ENCODE data around the gene AUTS2.

The AUTS2 gene

DNA sequence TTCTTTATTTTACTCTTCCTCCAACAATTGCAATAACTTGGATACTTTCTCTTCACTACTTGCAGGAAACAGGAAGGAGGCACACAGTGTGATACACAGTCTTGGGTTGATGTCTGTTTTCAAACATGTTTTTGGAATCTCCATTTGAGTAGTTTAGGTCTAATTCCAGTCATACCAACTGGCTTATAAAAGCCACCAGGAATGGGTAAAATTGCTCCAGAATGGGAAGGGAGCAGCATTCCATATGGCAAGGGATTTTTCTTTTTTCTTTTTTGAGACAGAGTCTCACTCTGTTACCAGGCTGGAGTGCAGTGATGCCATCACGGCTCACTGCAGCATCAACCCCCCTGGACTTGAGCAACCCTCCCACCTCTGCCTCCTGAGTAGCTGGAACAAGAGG, 988.5 kb downstream of the AUTS2 start:
- Histone ChIP-seq H3K9me2 (ENCODE audit: low read depth, low read length) (no peaks in the 10 kb centered on the region), H3K9me3 (ENCODE audit: low read length) (no peaks in the 10 kb centered on the region), H3K9ac (ENCODE audit: low read length) (no peak overlapping the region), H3K36me3 (ENCODE audit: insufficient read depth, low read length) (no peaks in the 10 kb centered on the region), H3K27ac (ENCODE audit: low read depth, low read length, poor library complexity, severe bottlenecking) (no peak overlapping the region), H3F3A (ENCODE audit: insufficient read depth, low read length) (no peaks in the 10 kb centered on the region), H3K4me1 (ENCODE audit: insufficient read depth, low read length, severe bottlenecking) (no peaks in the 10 kb centered on the region), H2AFZ (ENCODE audit: low read length) (no peak overlapping the region), H3K4me3 (ENCODE audit: low read depth, low read length, poor library complexity, severe bottlenecking) (no peak overlapping the region), H3K79me2 (ENCODE audit: insufficient read depth, low read length) (no peaks in the 10 kb centered on the region), H3K4me2 (ENCODE audit: low read length) (no peak overlapping the region), H3K27me3 (ENCODE audit: insufficient read depth, low read length) (no peaks in the 10 kb centered on the region), H4K20me1 (ENCODE audit: insufficient read depth, low read length) (no peaks in the 10 kb centered on the region)
- no peak for TF ChIP-seq EZH2 (IDR thresholded peaks at IDR 0.05; ENCODE audit: borderline replicate concordance, low read length)
- TF ChIP-seq, protein P1, sequence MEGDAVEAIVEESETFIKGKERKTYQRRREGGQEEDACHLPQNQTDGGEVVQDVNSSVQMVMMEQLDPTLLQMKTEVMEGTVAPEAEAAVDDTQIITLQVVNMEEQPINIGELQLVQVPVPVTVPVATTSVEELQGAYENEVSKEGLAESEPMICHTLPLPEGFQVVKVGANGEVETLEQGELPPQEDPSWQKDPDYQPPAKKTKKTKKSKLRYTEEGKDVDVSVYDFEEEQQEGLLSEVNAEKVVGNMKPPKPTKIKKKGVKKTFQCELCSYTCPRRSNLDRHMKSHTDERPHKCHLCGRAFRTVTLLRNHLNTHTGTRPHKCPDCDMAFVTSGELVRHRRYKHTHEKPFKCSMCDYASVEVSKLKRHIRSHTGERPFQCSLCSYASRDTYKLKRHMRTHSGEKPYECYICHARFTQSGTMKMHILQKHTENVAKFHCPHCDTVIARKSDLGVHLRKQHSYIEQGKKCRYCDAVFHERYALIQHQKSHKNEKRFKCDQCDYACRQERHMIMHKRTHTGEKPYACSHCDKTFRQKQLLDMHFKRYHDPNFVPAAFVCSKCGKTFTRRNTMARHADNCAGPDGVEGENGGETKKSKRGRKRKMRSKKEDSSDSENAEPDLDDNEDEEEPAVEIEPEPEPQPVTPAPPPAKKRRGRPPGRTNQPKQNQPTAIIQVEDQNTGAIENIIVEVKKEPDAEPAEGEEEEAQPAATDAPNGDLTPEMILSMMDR (IDR thresholded peaks at IDR 0.05; ENCODE audit: low read length) = no peak

DNA sequence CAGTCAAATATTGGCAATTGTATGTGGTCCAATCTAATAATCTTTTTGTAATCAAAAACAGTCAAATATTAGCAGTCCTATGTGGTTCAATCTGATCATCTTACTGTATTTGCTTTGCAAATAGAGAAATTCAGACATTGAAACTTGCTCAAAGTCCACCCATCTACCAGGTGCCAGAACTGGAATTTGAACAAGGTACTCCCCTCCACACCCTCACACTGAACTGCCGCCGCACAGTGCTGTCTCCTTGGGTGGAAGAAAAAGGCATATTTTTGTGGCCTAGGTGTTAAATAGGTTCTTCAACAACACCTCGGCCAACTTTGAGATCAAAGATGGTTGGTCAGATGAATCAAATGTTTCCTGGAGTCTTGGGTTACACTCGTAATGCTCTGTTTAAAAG, 989.5 kb downstream of the AUTS2 start:
- no peaks in the 10 kb centered on the region for H3K9me3 ChIP-seq (ENCODE audit: low read length)
- H4K20me1 ChIP-seq (ENCODE audit: insufficient read depth, low read length) = no peaks in the 10 kb centered on the region
- no peaks in the 10 kb centered on the region for H3K4me1 ChIP-seq (ENCODE audit: insufficient read depth, low read length, severe bottlenecking)
- no peaks in the 10 kb centered on the region for H3K79me2 ChIP-seq (ENCODE audit: insufficient read depth, low read length)
- H3K36me3 ChIP-seq (ENCODE audit: insufficient read depth, low read length) = no peaks in the 10 kb centered on the region
- H3K9ac ChIP-seq (ENCODE audit: low read length) = no peak overlapping the region
- H3F3A ChIP-seq (ENCODE audit: insufficient read depth, low read length) = no peaks in the 10 kb centered on the region
- no peak overlapping the region for H2AFZ ChIP-seq (ENCODE audit: low read length)
- no peak for TF ChIP-seq EZH2 (IDR thresholded peaks at IDR 0.05; ENCODE audit: borderline replicate concordance, low read length)
- TF ChIP-seq, protein P1 (IDR thresholded peaks at IDR 0.05; ENCODE audit: low read length) = no peak
- no peak overlapping the region for H3K4me2 ChIP-seq (ENCODE audit: low read length)
- no peak overlapping the region for H3K27ac ChIP-seq (ENCODE audit: low read depth, low read length, poor library complexity, severe bottlenecking)
- H3K9me2 ChIP-seq (ENCODE audit: low read depth, low read length) = no peaks in the 10 kb centered on the region
- no peak overlapping the region for H3K4me3 ChIP-seq (ENCODE audit: low read depth, low read length, poor library complexity, severe bottlenecking)
- H3K27me3 ChIP-seq (ENCODE audit: insufficient read depth, low read length) = no peaks in the 10 kb centered on the region

GRCh38 chr7:70588191-70588921, 990.1 kb downstream of the AUTS2 start:
- Histone ChIP-seq H3K4me3 (ENCODE audit: low read depth, low read length, poor library complexity, severe bottlenecking) (no peak overlapping the region), H3K79me2 (ENCODE audit: insufficient read depth, low read length) (no peaks in the 10 kb centered on the region), H3K4me1 (ENCODE audit: insufficient read depth, low read length, severe bottlenecking) (no peaks in the 10 kb centered on the region), H3K9ac (ENCODE audit: low read length) (no peak overlapping the region), H4K20me1 (ENCODE audit: insufficient read depth, low read length) (no peaks in the 10 kb centered on the region), H3K4me2 (ENCODE audit: low read length) (no peak overlapping the region), H3K36me3 (ENCODE audit: insufficient read depth, low read length) (no peaks in the 10 kb centered on the region), H3F3A (ENCODE audit: insufficient read depth, low read length) (no peaks in the 10 kb centered on the region), H2AFZ (ENCODE audit: low read length) (no peak overlapping the region), H3K27me3 (ENCODE audit: insufficient read depth, low read length) (no peaks in the 10 kb centered on the region), H3K9me2 (ENCODE audit: low read depth, low read length) (no peaks in the 10 kb centered on the region), H3K9me3 (ENCODE audit: low read length) (no peaks in the 10 kb centered on the region), H3K27ac (ENCODE audit: low read depth, low read length, poor library complexity, severe bottlenecking) (no peak overlapping the region)
- TF ChIP-seq, protein P1 (IDR thresholded peaks at IDR 0.05; ENCODE audit: low read length) = no peak
- TF ChIP-seq EZH2 (IDR thresholded peaks at IDR 0.05; ENCODE audit: borderline replicate concordance, low read length) = no peak

All from OCI-LY1 (cell line).